SU-DHL-6 (cell line): ENCODE measurements around the gene CUX1.
A peak's percentile ranks its signal among the peaks of the same experiment; 100 is the strongest.

Experiments used
- H2AFZ ChIP-seq: fragments of 200-600 bp; sonication (generic); 2 replicates; pipeline ENCODE4 v1.6.1; 2014; ENCODE audit warnings: low read depth, mild to moderate bottlenecking, moderate library complexity, mixed read lengths, antibody characterized with exemption, low read length; ENCODE audit not compliant: severe bottlenecking
- H3F3A ChIP-seq: fragments of 200-600 bp; shearing (Covaris generic); 2 replicates; pipeline ENCODE4 v1.6.0; 2016; ENCODE audit warnings: antibody characterized with exemption, mild to moderate bottlenecking; ENCODE audit not compliant: insufficient read depth
- H3K27ac ChIP-seq: fragments of 200-600 bp; sonication (generic); 2 replicates; pipeline ENCODE4 v1.5.1; 2016; ENCODE audit warnings: low read depth, mild to moderate bottlenecking, low read length, moderate library complexity, mixed read lengths
- H3K27me3 ChIP-seq: fragments of 200-600 bp; sonication (generic), shearing (Covaris generic); 2 replicates; pipeline ENCODE4 v1.6.0; 2014; ENCODE audit warnings: mild to moderate bottlenecking, low read length
- H3K36me3 ChIP-seq: fragments of 200-600 bp; sonication (generic); 2 replicates; pipeline ENCODE4 v1.6.1; 2014; ENCODE audit warnings: mild to moderate bottlenecking, low read length, mixed read lengths
- H3K4me2 ChIP-seq: fragments of 300-600, 200-600 bp; shearing (Covaris generic), sonication (generic); 2 replicates; pipeline ENCODE4 v1.6.0; 2014; ENCODE audit warnings: low read length, low read depth, mild to moderate bottlenecking; ENCODE audit not compliant: poor library complexity, severe bottlenecking
- H3K4me3 ChIP-seq: fragments of 200-600 bp; sonication (generic); 2 replicates; pipeline ENCODE4 v1.5.1; 2014; ENCODE audit warnings: antibody characterized with exemption, low read length, mild to moderate bottlenecking, mixed read lengths; ENCODE audit not compliant: insufficient read depth, poor library complexity, severe bottlenecking
- H3K79me2 ChIP-seq: fragments of 200-600 bp; sonication (generic); 2 replicates; pipeline ENCODE4 v1.6.1; 2014; ENCODE audit warnings: mild to moderate bottlenecking, low read length, moderate library complexity; ENCODE audit not compliant: insufficient read depth
- H3K9ac ChIP-seq: fragments of 200-600 bp; sonication (generic); 2 replicates; pipeline ENCODE4 v1.7.0; 2014; ENCODE audit warnings: mild to moderate bottlenecking, low read length
- H3K9me2 ChIP-seq: fragments of 200-600 bp; sonication (generic); replicated peaks from 2 replicates; pipeline ENCODE4 v1.6.1; 2014; ENCODE audit warnings: low read length; ENCODE audit not compliant: insufficient read depth
- H3K9me3 ChIP-seq: fragments of 200-600 bp; sonication (generic); 2 replicates; pipeline ENCODE4 v1.6.1; 2014; ENCODE audit warnings: low read length, mixed read lengths; ENCODE audit not compliant: insufficient read depth
- H4K20me1 ChIP-seq: fragments of 200-600 bp; sonication (generic); 2 replicates; pipeline ENCODE4 v1.6.1; 2014; ENCODE audit warnings: low read depth, mild to moderate bottlenecking, antibody characterized with exemption, low read length, moderate library complexity, mixed read lengths
- CTCF ChIP-seq: fragments of 200-600 bp; sonication (generic); IDR thresholded peaks from one replicate; pipeline ENCODE4 v1.5.1; 2017; ENCODE audit warnings: antibody characterized with exemption, mild to moderate bottlenecking, low read length, moderate library complexity; ENCODE audit not compliant: insufficient read depth, poor library complexity, severe bottlenecking
- EZH2phosphoT487 ChIP-seq: fragments of 200-600 bp; sonication (generic), shearing (Covaris generic); conservative IDR thresholded peaks from 2 replicates; pipeline ENCODE4 v1.6.1; 2018; ENCODE audit warnings: mild to moderate bottlenecking, antibody characterized with exemption, low read length, moderate library complexity, mixed read lengths

CUX1 gene

GRCh38 chr7:101868191-101868950, 50.9 kb downstream of the CUX1 start:
- no peak overlapping the region for H3K4me3 ChIP-seq
- H3K27me3 ChIP-seq, result no peaks in the 10 kb centered on the region
- H3K36me3 ChIP-seq, result no peaks in the 10 kb centered on the region; the same call in 1 of the 2 replicates
- peak overlapping the region; percentile 90 for H3K4me2 ChIP-seq
- H3F3A ChIP-seq, result peaks cover 91% of the 10 kb centered on the region
- TF ChIP-seq CTCF (no peak), EZH2phosphoT487 (no peak)
- H3K9me2 ChIP-seq, result no peaks in the 10 kb centered on the region
- peak overlapping the region; percentile 47 for H3K9ac ChIP-seq
- H4K20me1 ChIP-seq, result no peaks in the 10 kb centered on the region
- peak overlapping the region; percentile 97 for H3K27ac ChIP-seq
- no peak overlapping the region for H2AFZ ChIP-seq
- peaks cover 88% of the 10 kb centered on the region for H3K79me2 ChIP-seq
- H3K9me3 ChIP-seq, result no peaks in the 10 kb centered on the region

DNA sequence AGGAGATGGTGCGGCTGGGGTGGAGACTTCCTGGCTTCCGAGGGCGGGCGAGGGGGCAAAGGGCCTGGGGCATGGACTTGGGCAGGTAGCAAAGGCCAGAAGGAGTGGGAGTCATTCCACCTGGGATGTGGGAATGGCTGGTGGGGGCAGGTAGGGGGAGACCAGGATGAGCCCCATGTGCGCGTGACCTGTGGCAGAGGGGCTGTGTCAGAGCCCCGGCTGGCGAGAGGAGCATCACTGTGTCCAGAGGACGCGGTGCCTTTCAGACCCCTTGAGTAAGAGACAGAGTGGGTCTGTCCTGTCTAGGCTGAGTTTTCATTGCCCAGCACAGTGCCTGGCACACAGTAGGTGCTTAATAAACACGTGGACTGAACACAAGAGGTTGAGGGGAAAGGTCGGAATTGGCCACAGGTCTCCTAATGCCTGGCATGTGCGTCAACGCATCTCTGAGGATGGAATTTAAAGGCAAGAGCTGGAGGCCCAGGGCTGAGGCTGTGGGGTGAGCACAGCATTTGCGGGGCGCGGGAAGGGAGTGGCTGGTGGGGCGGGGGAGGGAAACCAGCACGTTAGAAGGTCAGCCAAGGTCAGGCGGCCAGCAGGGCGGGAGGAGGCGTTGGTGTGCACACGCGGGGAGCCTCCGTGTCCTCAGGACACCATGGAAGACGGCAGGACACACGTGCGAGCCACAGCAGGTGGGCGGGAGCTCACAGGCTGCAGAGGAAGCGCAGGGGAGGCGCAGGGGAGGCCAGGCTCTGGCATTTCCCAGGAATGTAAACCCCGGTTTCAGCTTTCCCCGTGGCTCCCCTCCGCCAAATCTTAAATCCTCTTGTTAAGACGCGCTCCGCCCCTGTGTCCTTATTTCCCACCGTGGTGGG, 51.8 kb downstream of the CUX1 start:
- Histone ChIP-seq H3K4me2 (peak overlapping the region; percentile 90), H3K36me3 (no peaks in the 10 kb centered on the region; the same call in 1 of the 2 replicates), H3K27me3 (no peaks in the 10 kb centered on the region), H3K79me2 (peaks cover 88% of the 10 kb centered on the region), H3K9ac (peak overlapping the region; percentile 47), H3K9me2 (no peaks in the 10 kb centered on the region), H2AFZ (no peak overlapping the region), H3K27ac (peak overlapping the region; percentile 97), H4K20me1 (no peaks in the 10 kb centered on the region), H3F3A (peaks cover 90% of the 10 kb centered on the region), H3K4me3 (peak overlapping the region; percentile 2), H3K9me3 (no peaks in the 10 kb centered on the region)
- TF ChIP-seq EZH2phosphoT487 (no peak), CTCF (no peak)

DNA sequence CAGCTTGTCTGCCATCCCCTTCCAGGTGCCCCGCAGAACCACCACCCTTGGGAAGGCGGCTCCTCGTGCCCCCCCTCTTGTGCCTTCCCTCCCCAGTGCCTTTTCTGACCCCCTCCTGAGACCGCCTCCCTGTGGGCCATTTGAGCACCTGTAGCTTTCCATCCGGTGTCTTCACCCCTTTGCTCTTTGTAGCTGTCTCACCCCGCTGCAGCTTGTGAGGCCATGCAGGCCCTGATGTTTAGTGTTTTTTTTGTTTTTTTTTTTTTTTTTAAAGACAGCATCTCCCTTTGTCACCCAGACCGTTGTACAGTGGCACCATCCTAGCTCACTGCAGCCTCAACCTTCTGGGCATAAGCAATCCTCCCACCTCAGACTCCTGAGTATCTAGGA, 52.5 kb downstream of the CUX1 start:
- Histone ChIP-seq H3K4me3 (peak overlapping the region; percentile 30), H3K79me2 (peaks cover 94% of the 10 kb centered on the region)

More for the DNA sequence above, 52.5 kb downstream of the CUX1 start:
- Histone ChIP-seq H3F3A (peaks cover 90% of the 10 kb centered on the region), H2AFZ (no peak overlapping the region), H3K4me2 (peak overlapping the region; percentile 90), H3K9ac (peak overlapping the region; percentile 47), H3K27ac (peak overlapping the region; percentile 97), H3K36me3 (no peaks in the 10 kb centered on the region; the same call in 1 of the 2 replicates), H4K20me1 (no peaks in the 10 kb centered on the region), H3K9me2 (no peaks in the 10 kb centered on the region), H3K27me3 (no peaks in the 10 kb centered on the region), H3K9me3 (no peaks in the 10 kb centered on the region)
- no peak for TF ChIP-seq EZH2phosphoT487
- peak; percentile 43 for TF ChIP-seq CTCF
